HEK293 (cell line): ENCODE measurements around the gene CMTM1.

Experiments
- CTCF ChIP-seq: fragments of 450-650 bp; formaldehyde crosslinking; IDR thresholded peaks from 2 replicates; pipeline ENCODE4 v1.5.1; 2016; ENCODE audit warnings: missing biosample characterization, missing genetic modification characterization
- MYNN ChIP-seq: fragments of 450-650 bp; formaldehyde crosslinking; IDR thresholded peaks from 2 replicates; pipeline ENCODE4 v1.5.1; 2016; ENCODE audit warnings: missing biosample characterization, missing genetic modification characterization, borderline replicate concordance
- ZBTB49 ChIP-seq: fragments of 450-650 bp; formaldehyde crosslinking; IDR thresholded peaks from 2 replicates; pipeline ENCODE4 v1.5.1; 2016; ENCODE audit warnings: missing biosample characterization, missing genetic modification characterization, low read depth
- ZNF211 ChIP-seq: fragments of 450-650 bp; formaldehyde crosslinking; IDR thresholded peaks from 2 replicates; pipeline ENCODE4 v1.5.1; 2016; ENCODE audit warnings: low read depth, missing biosample characterization, missing genetic modification characterization
- ZNF239 ChIP-seq: fragments of 450-650 bp; formaldehyde crosslinking; IDR thresholded peaks from 2 replicates; pipeline ENCODE4 v1.5.1; 2016; ENCODE audit warnings: missing biosample characterization, missing genetic modification characterization

DNA sequence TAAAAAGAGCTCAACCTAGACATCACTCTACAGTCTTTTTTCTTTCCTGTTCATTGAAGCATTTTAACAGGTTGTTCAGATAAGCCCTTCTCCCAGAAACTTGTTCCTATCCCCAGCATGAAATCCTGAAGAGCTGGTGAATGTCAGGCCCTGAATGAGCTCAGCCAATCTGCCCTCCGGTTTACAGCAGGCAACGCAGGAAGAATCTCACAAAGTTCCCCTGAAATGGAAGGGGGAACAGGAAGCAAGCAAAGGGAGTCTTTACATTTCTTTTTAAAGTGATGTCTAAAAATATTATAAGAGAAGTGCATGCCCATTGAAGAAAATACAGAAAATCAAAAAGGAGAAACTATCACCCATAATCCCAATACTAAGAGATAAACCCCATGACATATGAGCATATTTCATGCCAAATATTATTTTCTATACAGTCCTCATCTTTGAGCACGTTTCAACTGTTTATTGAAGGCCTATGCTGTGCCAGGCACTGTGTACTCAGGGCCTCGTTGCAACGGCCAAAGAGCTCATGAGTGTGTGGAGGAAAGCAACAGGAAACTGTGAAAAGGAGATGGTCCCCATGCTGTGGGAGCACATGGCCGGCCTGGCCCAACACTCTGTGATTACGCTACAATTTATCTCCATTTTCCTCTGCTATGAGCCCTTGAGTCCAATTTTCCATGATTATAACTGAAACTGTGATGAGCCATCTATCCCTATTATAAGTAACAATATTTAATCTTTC lies 22.1 kb upstream of the CMTM1 start:
- TF ChIP-seq CTCF (tag by site-specific recombination): no peak
- no peak for TF ChIP-seq ZNF239 (tag by site-specific recombination)
- TF ChIP-seq ZNF211 (tag by site-specific recombination): no peak
- TF ChIP-seq ZBTB49 (tag by site-specific recombination): no peak
- no peak for TF ChIP-seq MYNN (tag by site-specific recombination)
